GM21360 (cell line): ENCODE results near the gene HDDC3.
"Not testable (repeated sequence)": the region's sequence is repeated elsewhere in the genome, so short reads cannot be mapped to it uniquely, and the experiment has no call there.

Source experiments
- ATAC-seq: cut with Tn5 transposase; IDR thresholded peaks from one replicate; pipeline ENCODE4 v1.9.1; 2021; ENCODE audit warnings: mild to moderate bottlenecking, moderate library complexity; ENCODE audit not compliant: unreplicated experiment

The HDDC3 gene

GRCh38 chr15:90933301-90933700 is 952 bp upstream of the HDDC3 start:
- no peak for ATAC-seq

- ATAC-seq = no peak
Observed at GRCh38 chr15:90932660-90932991, 277 bp upstream of the HDDC3 start.

GRCh38 chr15:90931575-90931827 is 848 bp downstream of the HDDC3 start:
- ATAC-seq = no peak

- ATAC-seq = no peak
Observed at GRCh38 chr15:90930861-90931574, 1.3 kb downstream of the HDDC3 start.

GRCh38 chr15:90929246-90930019 is 2.9 kb downstream of the HDDC3 start:
- ATAC-seq = no peak

- not testable (repeated sequence) for ATAC-seq
Observed at GRCh38 chr15:90928106-90928505, 4.2 kb downstream of the HDDC3 start.

GRCh38 chr15:90926766-90927165 is 5.6 kb downstream of the HDDC3 start:
- ATAC-seq = not testable (repeated sequence)

GRCh38 chr15:90924375-90924774 is 8.0 kb downstream of the HDDC3 start:
- ATAC-seq = peak; percentile 70

GRCh38 chr15:90922712-90923322 is 9.5 kb downstream of the HDDC3 start:
- peak; percentile 77 for ATAC-seq

- ATAC-seq = no peak
Observed at GRCh38 chr15:90921887-90922286, 10.5 kb downstream of the HDDC3 start.

GRCh38 chr15:90918835-90919234 is 13.5 kb downstream of the HDDC3 start:
- ATAC-seq = no peak

GRCh38 chr15:90918034-90918788 is 14.1 kb downstream of the HDDC3 start:
- ATAC-seq = no peak

GRCh38 chr15:90917569-90917968 is 14.8 kb downstream of the HDDC3 start:
- no peak for ATAC-seq

- ATAC-seq = no peak
Observed at GRCh38 chr15:90916461-90916860, 15.9 kb downstream of the HDDC3 start.

GRCh38 chr15:90915808-90916440 is 16.4 kb downstream of the HDDC3 start:
- no peak for ATAC-seq

- no peak for ATAC-seq
Observed at GRCh38 chr15:90915216-90915807, 17.0 kb downstream of the HDDC3 start.

GRCh38 chr15:90914305-90915080 is 17.9 kb downstream of the HDDC3 start:
- no peak for ATAC-seq

GRCh38 chr15:90913398-90913944 is 18.9 kb downstream of the HDDC3 start:
- ATAC-seq = no peak

- ATAC-seq = no peak
Observed at GRCh38 chr15:90912770-90913075, 19.6 kb downstream of the HDDC3 start.
